BLaER1 (cell line): ENCODE measurements around the gene RUBCN.

Experiments
- H3K27ac ChIP-seq: shearing (Covaris generic); formaldehyde crosslinking; 2 replicates; pipeline ENCODE4 v1.8.1; 2022
- H3K27me3 ChIP-seq: shearing (Covaris generic); formaldehyde crosslinking; 2 replicates; pipeline ENCODE4 v1.8.1; 2022
- H3K36me3 ChIP-seq: shearing (Covaris generic); formaldehyde crosslinking; 2 replicates; pipeline ENCODE4 v1.8.1; 2022
- H3K4me1 ChIP-seq: shearing (Covaris generic); formaldehyde crosslinking; 2 replicates; pipeline ENCODE4 v1.8.1; 2022
- H3K4me2 ChIP-seq: shearing (Covaris generic); formaldehyde crosslinking; 2 replicates; pipeline ENCODE4 v1.8.1; 2022
- H3K4me3 ChIP-seq: shearing (Covaris generic); formaldehyde crosslinking; 2 replicates; pipeline ENCODE4 v1.8.1; 2022
- H3K9ac ChIP-seq: shearing (Covaris generic); formaldehyde crosslinking; 2 replicates; pipeline ENCODE4 v1.8.1; 2022
- H3K9me3 ChIP-seq: shearing (Covaris generic); formaldehyde crosslinking; 2 replicates; pipeline ENCODE4 v1.8.1; 2022
- H4K20me1 ChIP-seq: shearing (Covaris generic); formaldehyde crosslinking; 2 replicates; pipeline ENCODE4 v1.8.1; 2022
- Cebpa-rat ChIP-seq: shearing (Covaris generic); IDR thresholded peaks from 2 replicates; pipeline ENCODE4 v1.8.1; 2022

Gene RUBCN

DNA sequence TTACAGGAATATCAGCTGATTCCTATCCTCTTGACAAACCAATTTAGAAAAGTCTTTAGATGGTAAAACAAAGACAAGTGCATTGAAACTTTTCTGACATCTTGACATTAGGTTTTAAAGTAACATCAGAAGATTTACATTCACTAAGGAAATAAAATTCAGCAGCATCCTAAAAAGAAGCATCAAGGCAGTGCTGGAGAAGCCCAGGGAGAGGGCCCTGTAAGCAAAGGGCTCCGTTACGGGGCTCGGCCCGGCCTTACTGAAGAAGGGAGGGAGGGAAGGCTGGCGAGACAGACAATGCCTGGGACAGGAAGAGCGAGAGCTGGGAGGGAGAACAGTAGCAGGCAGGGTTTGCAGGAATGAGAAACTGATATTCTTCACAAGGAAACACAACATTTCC, 39.3 kb downstream of the RUBCN start:
- no peak overlapping the region for H3K9ac ChIP-seq
- TF ChIP-seq Cebpa-rat = no peak
- H3K4me1 ChIP-seq = no peaks in the 10 kb centered on the region
- no peak overlapping the region for H3K27ac ChIP-seq
- peaks cover 96% of the 10 kb centered on the region for H3K36me3 ChIP-seq
- peaks cover 9% of the 10 kb centered on the region for H3K9me3 ChIP-seq
- no peaks in the 10 kb centered on the region for H4K20me1 ChIP-seq
- no peaks in the 10 kb centered on the region for H3K27me3 ChIP-seq
- no peak overlapping the region for H3K4me3 ChIP-seq
- no peak overlapping the region for H3K4me2 ChIP-seq

DNA sequence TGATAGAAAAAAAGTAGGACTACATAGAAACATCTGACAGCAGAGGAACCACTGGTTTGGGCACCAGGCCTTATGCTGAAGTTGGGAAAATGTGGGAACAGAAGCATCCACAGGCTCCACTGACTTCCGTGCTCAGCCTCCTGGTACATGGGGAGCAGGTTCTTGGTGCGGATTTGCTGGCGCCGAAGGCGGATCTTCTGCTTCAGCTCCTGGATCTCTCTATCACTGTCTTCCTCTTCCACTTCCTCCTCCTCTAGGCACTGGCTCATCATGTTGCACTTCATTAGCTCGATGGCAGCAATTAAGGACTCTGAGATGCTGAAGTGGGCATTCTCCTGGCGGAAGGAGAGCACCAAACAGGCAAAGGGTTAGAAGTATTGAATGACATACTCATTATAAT, 42.5 kb downstream of the RUBCN start:
- Histone ChIP-seq H3K4me2 (no peak overlapping the region), H3K27me3 (no peaks in the 10 kb centered on the region), H3K27ac (no peak overlapping the region), H3K36me3 (peaks cover 96% of the 10 kb centered on the region), H3K9me3 (peaks cover 9% of the 10 kb centered on the region), H4K20me1 (no peaks in the 10 kb centered on the region), H3K9ac (no peak overlapping the region), H3K4me3 (no peak overlapping the region), H3K4me1 (no peaks in the 10 kb centered on the region)
- TF ChIP-seq Cebpa-rat = no peak

DNA sequence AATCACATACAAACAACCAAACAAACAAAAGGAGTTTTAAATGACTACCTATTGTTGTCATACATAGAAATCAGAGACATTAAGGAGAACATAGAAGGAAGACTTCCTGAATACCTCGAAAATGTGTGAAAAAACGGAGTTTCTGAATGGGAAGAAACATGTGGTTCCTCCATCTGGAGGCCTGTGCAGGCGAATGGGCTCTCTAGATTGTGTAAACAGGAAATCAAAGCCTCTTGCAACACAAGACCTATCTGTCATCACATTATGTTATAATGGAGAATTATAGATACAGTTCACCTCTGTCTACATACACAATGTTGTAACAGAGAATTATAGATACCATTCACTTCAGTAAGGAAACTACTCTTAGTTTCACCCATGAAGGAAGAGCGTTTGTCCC, 44.1 kb downstream of the RUBCN start:
- no peaks in the 10 kb centered on the region for H3K4me1 ChIP-seq
- no peak for TF ChIP-seq Cebpa-rat
- H3K36me3 ChIP-seq = peaks cover 96% of the 10 kb centered on the region
- H3K9me3 ChIP-seq = peaks cover 4% of the 10 kb centered on the region
- H3K4me2 ChIP-seq = no peak overlapping the region
- H3K27me3 ChIP-seq = no peaks in the 10 kb centered on the region
- no peaks in the 10 kb centered on the region for H4K20me1 ChIP-seq
- H3K27ac ChIP-seq = no peak overlapping the region
- no peak overlapping the region for H3K9ac ChIP-seq
- H3K4me3 ChIP-seq = no peak overlapping the region

DNA sequence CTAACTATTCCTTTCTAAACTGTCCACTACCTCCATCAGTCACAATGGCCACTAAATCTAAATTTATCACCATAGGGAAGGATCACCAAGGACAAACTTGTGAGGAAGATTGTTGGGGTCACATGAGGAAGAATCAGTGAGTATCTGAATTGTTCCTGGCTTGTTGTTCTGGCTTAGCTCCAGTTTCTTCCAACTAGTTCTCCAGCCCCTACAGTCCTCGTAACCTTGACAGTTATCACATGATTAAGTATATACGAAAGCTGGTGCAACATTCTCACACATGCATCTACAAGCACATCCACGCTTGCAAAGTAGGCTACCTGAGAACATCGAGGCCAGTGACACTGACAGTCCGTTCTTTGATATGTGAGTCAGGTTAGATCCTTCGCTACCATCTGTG, 46.0 kb downstream of the RUBCN start:
- peaks cover 6% of the 10 kb centered on the region for H3K4me1 ChIP-seq

DNA sequence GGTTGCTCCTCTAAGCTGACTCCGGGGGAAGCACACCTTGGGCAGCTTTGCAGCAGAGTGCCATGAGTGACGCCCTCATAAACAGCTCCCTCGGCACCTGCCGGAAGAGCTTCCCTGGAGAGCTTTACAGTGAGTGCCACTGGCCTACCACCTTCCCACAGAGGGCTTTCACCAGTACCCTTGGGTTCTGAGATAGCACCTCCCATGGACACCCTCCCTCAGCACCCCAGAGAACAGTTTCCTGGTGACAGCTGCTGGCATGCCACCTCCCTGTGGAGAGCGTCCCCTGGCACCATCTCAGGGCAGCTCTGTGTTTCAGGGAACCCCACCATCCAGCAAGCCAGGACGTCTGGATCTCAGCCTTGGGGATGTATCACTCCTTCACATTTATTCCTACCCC, 49.1 kb downstream of the RUBCN start:
- Histone ChIP-seq H3K36me3 (peaks cover 74% of the 10 kb centered on the region), H4K20me1 (no peaks in the 10 kb centered on the region)
- no peak for TF ChIP-seq Cebpa-rat

More for the DNA sequence above, 46.0 kb downstream of the RUBCN start:
- Histone ChIP-seq H3K4me2 (no peak overlapping the region), H3K36me3 (peaks cover 89% of the 10 kb centered on the region), H3K9me3 (no peaks in the 10 kb centered on the region), H3K27me3 (no peaks in the 10 kb centered on the region), H3K4me3 (no peak overlapping the region), H3K9ac (no peak overlapping the region), H3K27ac (no peak overlapping the region), H4K20me1 (no peaks in the 10 kb centered on the region)
- no peak for TF ChIP-seq Cebpa-rat

DNA sequence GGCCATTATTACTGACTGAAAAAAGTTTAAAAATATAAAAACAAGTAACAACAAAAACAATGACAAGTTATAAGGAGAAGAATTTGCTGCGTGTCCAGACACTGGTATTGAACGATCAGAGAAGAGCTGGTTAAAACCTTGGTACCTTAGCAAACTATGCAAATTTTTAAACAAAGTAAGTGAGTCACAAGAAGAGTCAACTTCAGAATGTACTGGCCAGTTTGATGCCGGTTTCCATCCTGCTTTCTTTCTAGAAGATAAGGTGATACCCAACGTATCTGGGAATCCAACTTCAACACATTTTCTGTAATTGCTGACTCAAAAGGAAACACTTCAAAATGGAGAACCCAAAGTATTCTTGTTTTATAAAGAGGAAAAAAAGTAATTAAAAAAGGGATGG, 49.8 kb downstream of the RUBCN start:
- Histone ChIP-seq H4K20me1 (no peaks in the 10 kb centered on the region), H3K4me1 (peaks cover 31% of the 10 kb centered on the region), H3K9me3 (no peaks in the 10 kb centered on the region), H3K36me3 (peaks cover 74% of the 10 kb centered on the region), H3K27me3 (no peaks in the 10 kb centered on the region), H3K4me2 (no peak overlapping the region), H3K27ac (no peak overlapping the region), H3K4me3 (no peak overlapping the region), H3K9ac (no peak overlapping the region)
- TF ChIP-seq Cebpa-rat = no peak

More for the DNA sequence above, 49.1 kb downstream of the RUBCN start:
- peaks cover 31% of the 10 kb centered on the region for H3K4me1 ChIP-seq
- H3K9me3 ChIP-seq = no peaks in the 10 kb centered on the region
- H3K9ac ChIP-seq = no peak overlapping the region
- no peak overlapping the region for H3K4me3 ChIP-seq
- H3K27ac ChIP-seq = no peak overlapping the region
- no peak overlapping the region for H3K4me2 ChIP-seq
- H3K27me3 ChIP-seq = no peaks in the 10 kb centered on the region

DNA sequence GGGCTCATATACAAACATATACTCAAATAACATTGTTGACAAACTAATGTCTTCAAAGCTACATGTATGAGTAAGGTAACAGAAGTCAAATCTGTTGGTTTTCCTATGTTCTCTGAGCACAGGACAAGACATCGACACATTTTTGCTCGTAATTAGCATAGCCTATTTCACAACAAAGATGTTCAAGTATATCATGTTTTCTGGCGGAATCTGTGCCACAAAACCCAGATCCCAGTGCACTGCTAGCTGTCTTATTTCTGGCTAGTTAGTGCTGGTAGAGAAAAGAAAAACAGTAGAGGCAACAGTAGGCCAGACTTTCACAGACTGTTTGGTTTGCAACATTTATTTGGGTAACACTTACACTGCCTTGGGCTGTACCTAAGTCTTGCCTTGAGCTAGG, 51.2 kb downstream of the RUBCN start:
- peak overlapping the region; percentile 80 for H3K4me2 ChIP-seq
- H4K20me1 ChIP-seq = no peaks in the 10 kb centered on the region
- H3K4me3 ChIP-seq = no peak overlapping the region
- no peak overlapping the region for H3K9ac ChIP-seq
- H3K27me3 ChIP-seq = no peaks in the 10 kb centered on the region
- no peak for TF ChIP-seq Cebpa-rat
- peaks cover 10% of the 10 kb centered on the region for H3K9me3 ChIP-seq
- H3K36me3 ChIP-seq = peaks cover 73% of the 10 kb centered on the region
- H3K4me1 ChIP-seq = peaks cover 31% of the 10 kb centered on the region
- H3K27ac ChIP-seq = no peak overlapping the region

DNA sequence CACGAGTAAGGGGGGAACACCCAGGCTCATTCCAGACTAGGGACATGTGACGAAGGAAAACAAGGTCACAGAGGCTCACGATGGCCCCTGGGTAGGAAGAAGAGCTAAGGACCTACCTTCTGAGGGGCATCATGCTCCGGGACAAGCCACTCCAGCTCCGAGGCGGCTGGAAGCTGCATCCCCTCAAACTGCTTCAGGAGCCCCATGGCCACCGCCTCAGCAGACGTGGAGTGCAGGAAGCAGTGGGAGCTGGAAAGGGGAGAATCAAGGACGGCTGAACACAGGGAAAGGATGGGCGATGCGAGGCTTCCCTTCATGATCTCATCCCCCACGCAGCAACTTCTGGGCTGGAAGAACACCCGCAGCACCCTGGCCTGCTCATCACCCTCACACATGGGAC, 53.5 kb downstream of the RUBCN start:
- Histone ChIP-seq H3K27ac (no peak overlapping the region), H3K36me3 (peaks cover 73% of the 10 kb centered on the region), H3K27me3 (no peaks in the 10 kb centered on the region), H3K9ac (no peak overlapping the region), H3K4me2 (no peak overlapping the region), H3K4me1 (peaks cover 31% of the 10 kb centered on the region), H4K20me1 (no peaks in the 10 kb centered on the region), H3K9me3 (peaks cover 34% of the 10 kb centered on the region), H3K4me3 (no peak overlapping the region)
- no peak for TF ChIP-seq Cebpa-rat

DNA sequence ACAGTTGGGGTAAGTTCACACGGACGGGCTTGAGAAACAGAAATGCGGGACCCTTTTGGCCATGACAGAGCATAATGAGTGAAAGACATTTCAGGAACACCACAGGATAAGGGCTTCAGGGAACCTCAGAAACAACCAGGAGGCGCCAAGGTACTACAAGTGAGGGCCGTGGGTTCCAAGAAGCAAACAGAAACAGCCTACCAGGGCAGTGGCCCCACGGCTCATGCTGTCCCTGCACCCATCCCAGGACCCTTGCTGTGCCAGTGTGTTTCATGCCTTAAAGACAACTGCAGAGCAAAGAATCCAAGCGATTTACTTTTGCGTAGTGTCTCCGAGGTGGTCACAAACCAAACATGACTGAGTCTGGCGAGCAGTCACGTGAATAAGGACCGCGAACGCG, 54.0 kb downstream of the RUBCN start:
- peaks cover 31% of the 10 kb centered on the region for H3K4me1 ChIP-seq
- no peak overlapping the region for H3K4me2 ChIP-seq
- peaks cover 39% of the 10 kb centered on the region for H3K9me3 ChIP-seq
- H3K9ac ChIP-seq = no peak overlapping the region
- peaks cover 73% of the 10 kb centered on the region for H3K36me3 ChIP-seq
- no peak overlapping the region for H3K4me3 ChIP-seq
- H3K27ac ChIP-seq = no peak overlapping the region
- no peak for TF ChIP-seq Cebpa-rat
- H3K27me3 ChIP-seq = no peaks in the 10 kb centered on the region
- H4K20me1 ChIP-seq = no peaks in the 10 kb centered on the region

DNA sequence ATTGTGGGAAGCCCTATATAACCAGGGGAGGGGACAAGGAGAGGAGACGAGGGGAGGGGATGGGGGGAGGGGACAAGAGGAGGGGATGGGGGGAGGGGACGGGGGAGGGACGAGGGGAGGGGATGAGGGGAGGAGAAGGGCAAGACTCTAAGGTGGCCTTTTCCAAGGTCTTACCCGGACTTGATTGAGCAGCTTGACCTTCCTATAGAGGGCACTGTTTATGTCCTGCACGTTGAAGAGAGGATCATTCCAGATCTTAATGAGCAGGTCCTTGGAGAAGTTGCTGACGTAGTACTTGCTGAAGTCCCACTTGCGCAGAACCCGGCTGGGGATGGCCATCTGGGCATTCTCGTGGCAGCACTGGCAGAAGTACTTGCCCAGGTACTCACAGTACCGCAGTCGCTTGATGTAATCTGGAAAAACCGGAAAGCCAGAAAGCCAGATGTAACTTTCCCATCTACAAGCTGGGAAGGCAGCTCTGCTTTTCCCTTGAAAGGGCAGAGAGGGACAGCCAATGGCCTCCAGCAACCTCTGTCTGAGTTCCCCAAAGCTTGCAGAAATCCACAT, 55.7 kb downstream of the RUBCN start:
- Histone ChIP-seq H3K27ac (no peak overlapping the region), H3K4me1 (peaks cover 33% of the 10 kb centered on the region), H3K27me3 (no peaks in the 10 kb centered on the region), H3K4me3 (no peak overlapping the region), H3K36me3 (peaks cover 80% of the 10 kb centered on the region), H3K9ac (no peak overlapping the region), H3K9me3 (peaks cover 49% of the 10 kb centered on the region), H3K4me2 (no peak overlapping the region), H4K20me1 (no peaks in the 10 kb centered on the region)
- no peak for TF ChIP-seq Cebpa-rat

DNA sequence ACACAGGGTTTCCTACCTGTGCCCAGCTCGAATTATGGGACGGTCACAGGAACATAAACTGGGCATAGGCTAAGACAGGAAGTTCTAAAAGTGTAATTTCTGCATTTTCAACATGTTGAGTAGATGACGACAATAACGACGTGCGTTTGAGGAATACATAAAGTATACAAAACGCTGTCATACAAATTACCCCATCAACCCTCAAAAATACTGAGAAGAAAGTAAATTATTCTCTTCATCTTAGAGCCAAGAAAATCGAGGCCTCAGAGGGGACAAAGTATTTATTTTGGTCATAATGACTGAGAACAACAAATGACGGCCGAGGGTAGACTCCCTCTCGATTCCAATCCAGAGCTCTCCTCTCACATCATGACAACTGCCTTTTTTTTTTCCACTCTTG, 60.8 kb downstream of the RUBCN start:
- Histone ChIP-seq H3K4me1 (peaks cover 55% of the 10 kb centered on the region), H3K27ac (no peak overlapping the region), H3K27me3 (no peaks in the 10 kb centered on the region), H4K20me1 (no peaks in the 10 kb centered on the region), H3K9ac (no peak overlapping the region), H3K4me2 (peak overlapping the region; percentile 73; the same call in 1 of the 2 replicates), H3K4me3 (no peak overlapping the region), H3K9me3 (peaks cover 41% of the 10 kb centered on the region), H3K36me3 (peaks cover 85% of the 10 kb centered on the region)
- no peak for TF ChIP-seq Cebpa-rat
